Measurements from ENCODE around the gene REC8. TPM values are rescaled to one million over a fixed set of nuclear protein-coding genes. Genes with fewer than 3 reads are reported as not detected.
A peak's percentile ranks its signal among the peaks of the same experiment; 100 is the strongest.

REC8 gene
- total RNA-seq, 4 donors from 2014 or later = 9.5 to 54.3 (median 42.1) TPM

DNA sequence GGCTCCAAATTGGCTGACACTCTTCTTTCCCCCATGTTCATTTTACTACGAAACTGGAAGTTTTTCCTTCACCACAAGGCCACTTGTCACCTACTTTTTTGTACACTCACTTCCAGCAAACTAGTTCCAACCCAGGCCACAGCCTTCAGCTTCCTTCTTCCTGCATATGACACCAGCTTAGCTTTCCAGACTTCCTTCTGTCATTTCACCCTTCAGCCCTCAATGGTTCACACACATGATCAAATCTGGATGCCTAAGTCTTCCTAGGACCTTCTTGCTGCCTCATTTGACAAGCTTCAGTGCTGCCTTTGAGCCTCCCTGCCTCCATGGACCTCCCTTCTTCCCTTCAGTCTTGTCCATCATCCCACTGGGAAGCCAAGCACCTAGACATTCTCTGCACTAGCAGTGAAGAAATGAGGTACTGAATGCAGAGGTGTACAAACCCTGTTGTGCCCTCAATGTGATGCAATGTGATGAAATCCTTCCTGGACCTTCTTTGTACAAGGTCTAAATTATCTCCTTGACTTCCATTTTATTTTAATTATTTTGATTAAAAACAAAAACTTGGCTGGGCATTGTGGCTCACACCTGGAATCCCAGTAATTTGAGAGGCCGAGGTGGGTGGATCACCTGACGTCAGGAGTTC lies 4.3 kb upstream of the REC8 start:
- Histone ChIP-seq H3K4me3 (no peak overlapping the region), H3K36me3 (no peaks in the 10 kb centered on the region), H3K9me3 (no peaks in the 10 kb centered on the region), H3K4me1 (peaks cover 0 to 7% of the 10 kb centered on the region in 2 donors), H3K27ac (no peak overlapping the region), H3K27me3 (no peaks in the 10 kb centered on the region)
- no peak for DNase-seq
- intact Hi-C loops (cut with DNase I; ENCODE audit: low total_unique reads) = no loop called here
- TF ChIP-seq, protein P1, sequence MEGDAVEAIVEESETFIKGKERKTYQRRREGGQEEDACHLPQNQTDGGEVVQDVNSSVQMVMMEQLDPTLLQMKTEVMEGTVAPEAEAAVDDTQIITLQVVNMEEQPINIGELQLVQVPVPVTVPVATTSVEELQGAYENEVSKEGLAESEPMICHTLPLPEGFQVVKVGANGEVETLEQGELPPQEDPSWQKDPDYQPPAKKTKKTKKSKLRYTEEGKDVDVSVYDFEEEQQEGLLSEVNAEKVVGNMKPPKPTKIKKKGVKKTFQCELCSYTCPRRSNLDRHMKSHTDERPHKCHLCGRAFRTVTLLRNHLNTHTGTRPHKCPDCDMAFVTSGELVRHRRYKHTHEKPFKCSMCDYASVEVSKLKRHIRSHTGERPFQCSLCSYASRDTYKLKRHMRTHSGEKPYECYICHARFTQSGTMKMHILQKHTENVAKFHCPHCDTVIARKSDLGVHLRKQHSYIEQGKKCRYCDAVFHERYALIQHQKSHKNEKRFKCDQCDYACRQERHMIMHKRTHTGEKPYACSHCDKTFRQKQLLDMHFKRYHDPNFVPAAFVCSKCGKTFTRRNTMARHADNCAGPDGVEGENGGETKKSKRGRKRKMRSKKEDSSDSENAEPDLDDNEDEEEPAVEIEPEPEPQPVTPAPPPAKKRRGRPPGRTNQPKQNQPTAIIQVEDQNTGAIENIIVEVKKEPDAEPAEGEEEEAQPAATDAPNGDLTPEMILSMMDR (IDR thresholded peaks at IDR 0.05) = no peak
- TF ChIP-seq POLR2A (IDR thresholded peaks at IDR 0.05) = no peak

DNA sequence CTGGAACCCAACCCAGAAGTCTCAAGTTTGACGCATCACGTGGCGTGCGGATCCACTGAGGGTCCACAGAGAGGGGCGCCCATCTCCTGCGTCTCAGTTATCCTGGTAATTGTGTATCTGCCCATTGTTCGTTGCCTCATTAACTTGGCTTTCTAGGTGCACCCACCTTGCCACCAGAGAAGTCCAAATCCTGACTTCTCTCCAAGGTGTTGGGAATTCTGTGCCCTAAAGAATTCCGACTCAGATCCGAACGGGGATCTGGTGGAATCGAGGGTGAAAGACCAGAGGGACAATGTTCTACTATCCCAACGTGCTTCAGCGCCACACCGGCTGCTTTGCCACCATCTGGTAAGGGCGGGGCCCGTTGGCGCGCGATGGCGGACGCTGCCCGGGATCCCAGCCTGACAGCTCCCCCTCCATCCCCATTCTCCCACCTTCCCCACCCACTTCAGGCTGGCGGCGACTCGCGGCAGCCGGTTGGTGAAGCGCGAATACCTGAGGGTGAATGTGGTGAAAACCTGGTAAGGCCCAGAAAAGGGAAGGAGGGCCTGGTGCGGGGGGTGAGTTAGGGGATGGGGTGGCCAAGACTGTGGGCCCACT lies 481 bp downstream of the REC8 start:
- Histone ChIP-seq H3K36me3 (no peaks in the 10 kb centered on the region), H3K4me3 (peak overlapping the region; percentile 25 to 27)
- TF ChIP-seq POLR2A (IDR thresholded peaks at IDR 0.05) = no peak
- TF ChIP-seq, protein P1 (IDR thresholded peaks at IDR 0.05) = no peak

DNA sequence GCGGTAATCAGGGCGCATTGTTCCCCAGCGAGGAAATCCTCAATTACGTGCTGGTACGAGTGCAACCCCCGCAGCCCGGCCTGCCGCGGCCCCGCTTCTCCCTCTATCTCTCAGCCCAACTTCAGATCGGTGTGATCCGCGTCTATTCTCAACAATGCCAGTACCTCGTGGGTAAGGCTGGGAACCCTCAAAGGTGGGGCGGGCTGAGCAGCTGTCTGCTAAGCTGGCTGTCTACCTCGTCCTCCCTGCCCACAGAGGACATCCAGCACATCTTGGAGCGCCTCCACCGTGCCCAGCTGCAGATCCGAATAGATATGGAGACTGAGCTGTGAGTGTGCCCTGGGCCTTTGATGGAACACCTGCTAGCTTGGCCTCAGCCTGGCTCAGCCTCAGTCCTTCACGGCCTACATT lies 996 bp downstream of the REC8 start:
- DNase-seq = no peak
- no peaks in the 10 kb centered on the region for H3K27me3 ChIP-seq
- TF ChIP-seq, protein P1 (IDR thresholded peaks at IDR 0.05) = no peak
- TF ChIP-seq POLR2A (IDR thresholded peaks at IDR 0.05) = no peak
- H3K4me3 ChIP-seq = no peak overlapping the region
- no peaks in the 10 kb centered on the region for H3K9me3 ChIP-seq
- H3K27ac ChIP-seq = peak overlapping the region in 1 of 2 donors; percentile 26
- intact Hi-C loops (cut with DNase I; ENCODE audit: low total_unique reads) = no loop called here
- H3K36me3 ChIP-seq = no peaks in the 10 kb centered on the region
- H3K4me1 ChIP-seq = no peaks in the 10 kb centered on the region

More for the DNA sequence above, 481 bp downstream of the REC8 start:
- intact Hi-C loops (cut with DNase I; ENCODE audit: low total_unique reads) = no loop called here
- peak overlapping the region in 1 of 2 donors; percentile 26 for H3K27ac ChIP-seq
- no peaks in the 10 kb centered on the region for H3K4me1 ChIP-seq
- H3K9me3 ChIP-seq = no peaks in the 10 kb centered on the region
- DNase-seq = no peak
- H3K27me3 ChIP-seq = no peaks in the 10 kb centered on the region

DNA sequence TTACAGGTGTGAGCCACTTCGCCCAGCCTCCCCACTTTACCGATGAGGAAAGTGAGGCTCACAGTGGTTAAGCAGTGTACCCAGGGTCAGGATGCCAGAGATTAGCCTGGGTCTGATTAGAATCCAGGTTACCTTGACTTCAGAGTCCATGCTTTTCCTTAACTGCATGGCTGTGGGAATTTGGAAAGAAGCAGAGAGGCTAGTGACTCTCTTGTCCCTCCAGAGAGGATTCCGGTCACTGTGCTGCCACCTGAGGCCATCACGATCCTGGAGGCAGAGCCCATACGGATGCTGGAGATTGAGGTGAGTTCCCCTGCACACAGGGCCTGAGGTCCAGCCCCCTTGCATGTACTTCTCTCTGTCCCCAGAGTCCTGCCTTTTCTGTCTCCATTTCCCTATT lies 4.7 kb downstream of the REC8 start:
- Histone ChIP-seq H3K9me3 (no peaks in the 10 kb centered on the region), H3K4me3 (no peak overlapping the region), H3K36me3 (no peaks in the 10 kb centered on the region), H3K27me3 (no peaks in the 10 kb centered on the region), H3K4me1 (no peaks in the 10 kb centered on the region), H3K27ac (no peak overlapping the region)
- no peak for TF ChIP-seq POLR2A (IDR thresholded peaks at IDR 0.05)
- TF ChIP-seq, protein P1 (IDR thresholded peaks at IDR 0.05) = no peak
- no peak for DNase-seq
- intact Hi-C loops (cut with DNase I; ENCODE audit: low total_unique reads) = no loop called here

DNA sequence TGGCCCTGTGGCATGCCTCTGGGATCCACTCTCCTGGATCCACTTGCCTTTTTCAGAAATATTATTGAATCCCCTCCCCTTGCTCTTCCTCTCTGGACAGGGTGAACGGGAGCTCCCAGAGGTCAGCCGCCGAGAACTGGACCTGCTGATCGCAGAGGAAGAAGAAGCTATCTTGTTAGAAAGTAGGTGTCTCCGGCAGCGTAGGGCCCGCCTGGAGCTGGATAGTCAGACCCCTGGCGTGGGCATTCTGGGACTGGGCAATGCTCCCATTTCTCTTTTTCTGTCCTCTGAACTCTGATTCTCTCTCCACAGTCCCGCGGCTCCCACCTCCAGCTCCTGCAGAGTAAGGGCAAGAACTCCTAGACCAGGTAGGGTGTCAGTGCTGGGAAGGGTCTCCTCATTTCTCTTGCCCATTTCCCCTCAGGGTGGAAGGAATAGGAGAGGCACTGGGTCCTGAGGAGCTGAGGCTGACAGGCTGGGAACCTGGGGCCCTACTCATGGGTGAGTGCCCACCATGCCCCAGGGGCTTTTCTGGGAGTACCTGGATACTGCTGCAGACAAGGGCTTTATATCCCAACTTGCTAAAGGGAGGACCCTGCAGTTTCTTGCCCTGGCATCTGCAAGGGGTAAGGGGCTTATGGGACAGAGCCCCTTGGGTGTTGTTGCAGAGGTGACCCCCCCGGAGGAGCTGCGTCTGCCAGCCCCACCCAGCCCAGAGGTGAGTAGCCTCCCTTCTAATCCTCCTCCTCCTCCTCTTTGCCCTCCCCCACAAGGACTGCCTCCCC lies 5.4 kb downstream of the REC8 start:
- Histone ChIP-seq H3K36me3 (no peaks in the 10 kb centered on the region), H3K4me3 (no peak overlapping the region), H3K9me3 (no peaks in the 10 kb centered on the region), H3K27me3 (no peaks in the 10 kb centered on the region), H3K27ac (no peak overlapping the region), H3K4me1 (no peaks in the 10 kb centered on the region)
- intact Hi-C loops (cut with DNase I; ENCODE audit: low total_unique reads) = no loop called here
- no peak for TF ChIP-seq POLR2A (IDR thresholded peaks at IDR 0.05)
- TF ChIP-seq, protein P1 (IDR thresholded peaks at IDR 0.05) = no peak
- DNase-seq = no peak

Data from uterus (tissue), 4 donors.